K562 (cell line): Measurements from ENCODE around the gene ANKZF1. TPM values are rescaled to one million over a fixed set of nuclear protein-coding genes. Genes with fewer than 3 reads are reported as not detected.

Experiments
- BMI1 ChIP-seq: fragments of 150-350 bp; IDR thresholded peaks from 2 replicates; pipeline ENCODE4 v1.6.1; 2014; ENCODE audit warnings: low read length
- CTCF ChIP-seq, 3 experiments: IDR thresholded peaks in 2 of 3; conservative IDR thresholded peaks in 1 of 3; 2 replicates each; pipeline ENCODE4 v1.5.1; 2011 to 2012; ENCODE audit warnings: low read length in 3 of 3, mild to moderate bottlenecking in 3 of 3, control low read depth in 2 of 3, improper control_type of control experiment in 1 of 3, inconsistent platforms in 1 of 3, low read depth in 1 of 3, mixed read lengths in 1 of 3, moderate library complexity in 1 of 3; ENCODE audit not compliant: insufficient read depth in 2 of 3
- E2F4 ChIP-seq: sonication (generic); formaldehyde crosslinking; IDR thresholded peaks from 2 replicates; pipeline ENCODE4 v1.8.0; 2022; ENCODE audit warnings: mild to moderate bottlenecking, low read depth, missing genetic modification reagents
- HDAC8 ChIP-seq: fragments of 450-650 bp; IDR thresholded peaks from 2 replicates; pipeline ENCODE4 v1.6.1; 2016; ENCODE audit warnings: mild to moderate bottlenecking, missing genetic modification characterization, moderate library complexity, missing compliant biosample characterization
- MED1 ChIP-seq: sonication (generic); formaldehyde crosslinking; IDR thresholded peaks from 2 replicates; pipeline ENCODE4 v1.8.1; 2023; ENCODE audit warnings: missing genetic modification reagents, borderline replicate concordance
- MTA1 ChIP-seq: fragments of 450-650 bp; IDR thresholded peaks from 2 replicates; pipeline ENCODE4 v1.6.1; 2017; ENCODE audit warnings: borderline replicate concordance
- MTA2 ChIP-seq: fragments of 450-650 bp; IDR thresholded peaks from 2 replicates; pipeline ENCODE4 v1.6.1; 2016; ENCODE audit warnings: low read depth
- MTF1 ChIP-seq: fragments of 250-450 bp; sonication (Bioruptor Pico); IDR thresholded peaks from 2 replicates; pipeline ENCODE4 v1.9.0; 2021; ENCODE audit warnings: moderate library complexity, mild to moderate bottlenecking, inconsistent platforms, borderline replicate concordance
- NFIC ChIP-seq: fragments of 450-650 bp; IDR thresholded peaks from 2 replicates; pipeline ENCODE4 v1.6.1; 2017; ENCODE audit warnings: mild to moderate bottlenecking, inconsistent platforms
- PCBP2 ChIP-seq: fragments of 200-400 bp; formaldehyde crosslinking; IDR thresholded peaks from 2 replicates; pipeline ENCODE4 v1.6.1; 2018; ENCODE audit warnings: low read length, low read depth, mild to moderate bottlenecking, moderate library complexity; ENCODE audit not compliant: poor library complexity, severe bottlenecking
- PTTG1 ChIP-seq: fragments of 450-650 bp; IDR thresholded peaks from 2 replicates; pipeline ENCODE4 v1.6.1; 2016; ENCODE audit warnings: low read depth, mild to moderate bottlenecking, missing genetic modification characterization, missing compliant biosample characterization
- PURB ChIP-seq: sonication (generic); formaldehyde crosslinking; IDR thresholded peaks from 2 replicates; pipeline ENCODE4 v1.9.0; 2021; ENCODE audit warnings: low read depth, mild to moderate bottlenecking, missing genetic modification reagents
- RBM39 ChIP-seq: fragments of 200-400 bp; formaldehyde crosslinking; optimal IDR thresholded peaks from 2 replicates; pipeline ENCODE3; 2018; ENCODE audit warnings: low read depth, low read length
- SMARCA5 ChIP-seq: fragments of 450-650 bp; IDR thresholded peaks from 2 replicates; pipeline ENCODE4 v1.6.1; 2016
- WHSC1 ChIP-seq: IDR thresholded peaks from one replicate; pipeline ENCODE4 v1.6.1; 2012; ENCODE audit warnings: low read length, control low read depth, inconsistent platforms
- ZNF224 ChIP-seq: sonication (generic); formaldehyde crosslinking; IDR thresholded peaks from 2 replicates; pipeline ENCODE4 v1.8.0; 2022; ENCODE audit warnings: mild to moderate bottlenecking, missing genetic modification reagents
- ZNF253 ChIP-seq: fragments of 250-450 bp; sonication (Bioruptor Pico); conservative IDR thresholded peaks from 2 replicates; pipeline ENCODE4 v1.6.1; 2021; ENCODE audit warnings: mild to moderate bottlenecking
- polyA plus RNA-seq, 8 experiments: library from polyadenylated mRNA; depleted of rRNA in 4 of 8; stranded (reverse) in 5 of 8; unstranded in 3 of 8; fragments of >200 nt; fragmentation: Nextera tagmentation in 2 of 8; fragmentation: Illumina TruSeq in 1 of 8; extraction: Ambion mirVana in 2 of 8; extraction: Trizol in 1 of 8; gene quantifications; 2 replicates each; pipeline versions ENCODE4 v1.2.1 to v1.2.3, GENCODE V29; 2011 to 2014; ENCODE audit warnings: inconsistent platforms in 1 of 8, missing spikeins in 1 of 8
- total RNA-seq, 7 experiments: library from RNA; depleted of rRNA in 6 of 7; stranded (reverse); fragments of >200 nt in 6 of 7; fragmentation: Illumina TruSeq in 2 of 7; extraction: Trizol in 2 of 7; gene quantifications; 2 replicates each; pipeline versions ENCODE4 v1.2.1 to v1.2.3, GENCODE V29; 2011 to 2021; ENCODE audit warnings: low replicate concordance in 1 of 7
- TF ChIP-seq, protein P1 (sequence below): sonication (generic); formaldehyde crosslinking; IDR thresholded peaks from 2 replicates; pipeline ENCODE4 v1.4.0; 2020; ENCODE audit warnings: mild to moderate bottlenecking, missing genetic modification reagents
- TF ChIP-seq, protein P2 (sequence below): fragments of 450-650 bp; IDR thresholded peaks from 2 replicates; pipeline ENCODE4 v1.6.1; 2016
- TF ChIP-seq, protein P3 (sequence below): fragments of 250-450 bp; sonication (Bioruptor Pico); IDR thresholded peaks from 2 replicates; pipeline ENCODE4 v1.8.0; 2022; ENCODE audit warnings: inconsistent platforms

ANKZF1 gene
- total and polyA plus RNA-seq, 9 of the 15 experiments (the other 6 are each of a cell fraction or from before 2014, with no cell fraction given) = 3.1 to 60.6 (median 31.0) TPM

GRCh38 chr2:219218732-219219701 lies 10.6 kb upstream of the ANKZF1 start, which contains the start of gene ABCB6 (continued):
- TF ChIP-seq, protein P1, sequence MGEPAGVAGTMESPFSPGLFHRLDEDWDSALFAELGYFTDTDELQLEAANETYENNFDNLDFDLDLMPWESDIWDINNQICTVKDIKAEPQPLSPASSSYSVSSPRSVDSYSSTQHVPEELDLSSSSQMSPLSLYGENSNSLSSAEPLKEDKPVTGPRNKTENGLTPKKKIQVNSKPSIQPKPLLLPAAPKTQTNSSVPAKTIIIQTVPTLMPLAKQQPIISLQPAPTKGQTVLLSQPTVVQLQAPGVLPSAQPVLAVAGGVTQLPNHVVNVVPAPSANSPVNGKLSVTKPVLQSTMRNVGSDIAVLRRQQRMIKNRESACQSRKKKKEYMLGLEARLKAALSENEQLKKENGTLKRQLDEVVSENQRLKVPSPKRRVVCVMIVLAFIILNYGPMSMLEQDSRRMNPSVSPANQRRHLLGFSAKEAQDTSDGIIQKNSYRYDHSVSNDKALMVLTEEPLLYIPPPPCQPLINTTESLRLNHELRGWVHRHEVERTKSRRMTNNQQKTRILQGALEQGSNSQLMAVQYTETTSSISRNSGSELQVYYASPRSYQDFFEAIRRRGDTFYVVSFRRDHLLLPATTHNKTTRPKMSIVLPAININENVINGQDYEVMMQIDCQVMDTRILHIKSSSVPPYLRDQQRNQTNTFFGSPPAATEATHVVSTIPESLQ (CRISPR knock-in tag) = 0 out of 2 replicates have a peak, but pooled peaks have one; percentile 83
- TF ChIP-seq MED1 (no peak), RBM39 (no peak), PURB (CRISPR knock-in tag) (no peak), HDAC8 (tag) (no peak), MTF1 (CRISPR knock-in tag) (no peak), MTA2 (no peak), PTTG1 (tag) (no peak), MTA1 (no peak), E2F4 (CRISPR knock-in tag) (0 out of 2 replicates have a peak, but pooled peaks have one; percentile 77), ZNF224 (no peak), NFIC (peak; percentile 70), ZNF253 (no peak), BMI1 (no peak), SMARCA5 (no peak), WHSC1 (no peak), PCBP2 (no peak), CTCF (IDR thresholded peaks at IDR 0.05 in 2 of 3, conservative IDR thresholded peaks at IDR 0.05 in 1 of 3; ENCODE audit: insufficient read depth in 2 of 3, low read depth in 1 of 3, low read length in 3 of 3) (no peak)
- TF ChIP-seq, protein P2, sequence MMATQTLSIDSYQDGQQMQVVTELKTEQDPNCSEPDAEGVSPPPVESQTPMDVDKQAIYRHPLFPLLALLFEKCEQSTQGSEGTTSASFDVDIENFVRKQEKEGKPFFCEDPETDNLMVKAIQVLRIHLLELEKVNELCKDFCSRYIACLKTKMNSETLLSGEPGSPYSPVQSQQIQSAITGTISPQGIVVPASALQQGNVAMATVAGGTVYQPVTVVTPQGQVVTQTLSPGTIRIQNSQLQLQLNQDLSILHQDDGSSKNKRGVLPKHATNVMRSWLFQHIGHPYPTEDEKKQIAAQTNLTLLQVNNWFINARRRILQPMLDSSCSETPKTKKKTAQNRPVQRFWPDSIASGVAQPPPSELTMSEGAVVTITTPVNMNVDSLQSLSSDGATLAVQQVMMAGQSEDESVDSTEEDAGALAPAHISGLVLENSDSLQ = 0 out of 2 replicates have a peak, but pooled peaks have one; percentile 1
- TF ChIP-seq, protein P3, sequence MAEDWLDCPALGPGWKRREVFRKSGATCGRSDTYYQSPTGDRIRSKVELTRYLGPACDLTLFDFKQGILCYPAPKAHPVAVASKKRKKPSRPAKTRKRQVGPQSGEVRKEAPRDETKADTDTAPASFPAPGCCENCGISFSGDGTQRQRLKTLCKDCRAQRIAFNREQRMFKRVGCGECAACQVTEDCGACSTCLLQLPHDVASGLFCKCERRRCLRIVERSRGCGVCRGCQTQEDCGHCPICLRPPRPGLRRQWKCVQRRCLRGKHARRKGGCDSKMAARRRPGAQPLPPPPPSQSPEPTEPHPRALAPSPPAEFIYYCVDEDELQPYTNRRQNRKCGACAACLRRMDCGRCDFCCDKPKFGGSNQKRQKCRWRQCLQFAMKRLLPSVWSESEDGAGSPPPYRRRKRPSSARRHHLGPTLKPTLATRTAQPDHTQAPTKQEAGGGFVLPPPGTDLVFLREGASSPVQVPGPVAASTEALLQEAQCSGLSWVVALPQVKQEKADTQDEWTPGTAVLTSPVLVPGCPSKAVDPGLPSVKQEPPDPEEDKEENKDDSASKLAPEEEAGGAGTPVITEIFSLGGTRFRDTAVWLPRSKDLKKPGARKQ (CRISPR knock-in tag) = peak; percentile 78; the same call in 1 of the 2 replicates
